Ishikawa (cell line): ENCODE data around the gene TBC1D12.

Experiments
- CEBPB ChIP-seq: IDR thresholded peaks from 2 replicates; pipeline ENCODE4 v1.6.1; 2012
- CREB1 ChIP-seq: IDR thresholded peaks from 2 replicates; pipeline ENCODE4 v1.6.1; 2012; ENCODE audit warnings: low read depth
- EGR1 ChIP-seq: IDR thresholded peaks from 2 replicates; pipeline ENCODE4 v1.6.1; 2012
- EP300 ChIP-seq: IDR thresholded peaks from 2 replicates; pipeline ENCODE4 v1.6.1; 2012; ENCODE audit warnings: borderline replicate concordance
- FOXM1 ChIP-seq: IDR thresholded peaks from 2 replicates; pipeline ENCODE4 v1.6.1; 2012; ENCODE audit warnings: low read depth, borderline replicate concordance
- MAX ChIP-seq: IDR thresholded peaks from 2 replicates; pipeline ENCODE4 v1.6.1; 2012
- NFIC ChIP-seq: IDR thresholded peaks from 2 replicates; pipeline ENCODE4 v1.6.1; 2012
- RAD21 ChIP-seq: IDR thresholded peaks from 2 replicates; pipeline ENCODE4 v1.6.1; 2012; ENCODE audit warnings: low read depth
- REST ChIP-seq: IDR thresholded peaks from 2 replicates; pipeline ENCODE4 v1.6.1; 2012; ENCODE audit warnings: low read depth, mild to moderate bottlenecking
- TAF1 ChIP-seq: IDR thresholded peaks from 2 replicates; pipeline ENCODE4 v1.6.1; 2012; ENCODE audit warnings: low read depth, mild to moderate bottlenecking
- TCF12 ChIP-seq: IDR thresholded peaks from 2 replicates; pipeline ENCODE4 v1.6.1; 2012; ENCODE audit warnings: low read depth
- TEAD4 ChIP-seq: IDR thresholded peaks from 2 replicates; pipeline ENCODE4 v1.6.1; 2012
- USF1 ChIP-seq: IDR thresholded peaks from 2 replicates; pipeline ENCODE4 v1.6.1; 2012
- YY1 ChIP-seq: IDR thresholded peaks from 2 replicates; pipeline ENCODE4 v1.6.1; 2012; ENCODE audit warnings: low read depth
- ZBTB7A ChIP-seq: IDR thresholded peaks from 2 replicates; pipeline ENCODE4 v1.6.1; 2012; ENCODE audit warnings: low read depth

TBC1D12 gene

GRCh38 chr10:94546901-94547185 is 144.5 kb downstream of the TBC1D12 start:
- no peak for TF ChIP-seq TAF1
- TF ChIP-seq MAX: no peak
- no peak for TF ChIP-seq RAD21
- TF ChIP-seq USF1: no peak

GRCh38 chr10:94549221-94549620 is 146.9 kb downstream of the TBC1D12 start:
- TF ChIP-seq USF1 (no peak), CREB1 (no peak), TAF1 (no peak), NFIC (no peak), YY1 (no peak), ZBTB7A (no peak), EGR1 (no peak), EP300 (no peak), REST (no peak), FOXM1 (no peak), CEBPB (no peak)

- TF ChIP-seq CEBPB: peak; percentile 81
- peak; percentile 51; the same call in 1 of the 2 replicates for TF ChIP-seq TEAD4
Observed at GRCh38 chr10:94567714-94568307, 165.5 kb downstream of the TBC1D12 start.

- TF ChIP-seq EGR1 (no peak), NFIC (no peak)
Observed at GRCh38 chr10:94571081-94571480, 168.7 kb downstream of the TBC1D12 start.

GRCh38 chr10:94571528-94571927 is 169.2 kb downstream of the TBC1D12 start:
- TF ChIP-seq TEAD4 (no peak), TCF12 (no peak), NFIC (no peak)

- TF ChIP-seq TEAD4 (no peak), TCF12 (no peak), EP300 (no peak)
Observed at GRCh38 chr10:94578790-94579189, 176.4 kb downstream of the TBC1D12 start.

GRCh38 chr10:94583124-94583523 is 180.8 kb downstream of the TBC1D12 start:
- TF ChIP-seq TAF1 (no peak), ZBTB7A (no peak), REST (no peak), NFIC (no peak), FOXM1 (no peak), CREB1 (no peak)
